NCI-H524 (cell line): Measurements from ENCODE around the gene ARL13B.
A peak's percentile ranks its signal among the peaks of the same experiment; 100 is the strongest.

Experiments
- DNase-seq, 2 experiments: peaks; one replicate each; lab custom pipeline; 2025; lab: John Stamatoyannopoulos, UW

ARL13B gene

DNA sequence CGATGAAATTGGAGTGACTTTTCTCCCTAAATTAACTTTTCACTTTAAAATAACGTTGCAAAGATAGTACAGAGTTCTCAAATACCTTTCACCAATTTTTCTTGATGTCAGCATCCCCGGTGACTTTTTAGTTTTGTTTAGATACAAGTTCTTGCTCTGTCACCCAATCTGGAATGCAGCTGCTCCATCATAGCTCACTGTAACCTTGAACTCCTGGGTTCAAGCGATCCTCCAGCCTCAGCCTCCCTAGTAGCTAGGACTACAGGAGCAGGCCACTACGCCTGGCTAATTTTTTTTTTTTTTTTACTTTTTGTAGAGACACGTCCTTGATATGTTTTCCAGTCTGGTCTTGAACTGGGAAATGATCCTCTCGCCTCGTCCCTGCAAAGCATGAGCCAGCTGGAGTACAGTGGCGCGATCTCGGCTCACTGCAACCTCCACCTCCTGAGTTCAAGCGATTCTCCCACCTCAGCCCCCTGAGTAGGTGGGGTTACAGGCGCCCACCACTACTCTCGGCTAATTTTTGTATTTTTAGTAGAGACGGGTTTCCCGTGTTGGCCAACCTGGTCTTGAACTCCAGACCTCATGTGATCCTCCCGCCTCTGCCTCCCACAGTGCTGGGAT, 83.7 kb downstream of the ARL13B start:
- no peak for DNase-seq

DNA sequence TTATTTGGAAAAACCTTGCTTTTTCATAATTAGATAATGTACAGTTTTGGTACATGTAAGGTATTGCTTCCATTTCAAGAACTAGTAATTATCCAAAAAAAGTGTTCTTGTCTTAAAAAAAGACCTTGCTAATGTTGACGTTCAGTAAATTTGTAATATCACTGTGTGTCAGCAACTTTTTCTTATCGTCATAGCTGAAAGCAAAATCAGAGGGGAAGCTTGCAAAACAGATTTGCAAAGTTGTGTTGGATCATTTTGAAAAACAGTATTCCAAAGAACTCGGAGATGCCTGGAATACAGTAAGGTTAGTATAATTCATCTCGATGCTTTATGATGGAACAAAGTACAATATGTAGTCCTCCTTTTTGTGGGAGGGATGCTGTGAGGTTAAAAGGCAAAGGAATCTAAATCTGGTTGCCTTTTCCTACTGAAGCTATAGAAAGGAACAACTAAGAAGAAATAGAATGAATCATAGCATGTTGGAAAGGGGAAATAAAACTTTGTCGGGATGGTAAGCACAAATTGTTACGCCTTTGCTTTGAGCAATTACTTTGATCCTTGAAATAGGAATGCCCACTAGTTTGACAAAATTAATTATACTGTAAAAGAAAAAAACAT, 84.4 kb downstream of the ARL13B start:
- no peak for DNase-seq

DNA sequence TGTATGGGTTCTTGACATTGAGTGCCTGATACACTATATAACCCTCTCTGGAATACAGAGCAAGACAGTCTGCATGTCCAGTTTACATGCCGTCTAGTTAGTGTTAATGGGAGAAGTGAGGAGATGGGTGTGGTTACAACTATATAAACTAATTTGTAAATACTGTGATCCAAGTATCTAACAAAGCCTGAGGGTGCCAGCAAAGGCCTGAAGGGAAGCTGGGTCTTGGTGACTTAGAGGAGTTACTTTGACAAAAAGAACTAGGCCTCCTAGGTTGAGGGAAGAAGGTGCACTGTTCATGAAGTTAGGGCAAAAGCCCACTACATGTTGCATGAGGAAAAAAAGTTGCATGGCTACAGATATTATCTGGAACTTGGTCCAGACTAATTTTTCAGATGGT, 85.2 kb downstream of the ARL13B start:
- DNase-seq: no peak

DNA sequence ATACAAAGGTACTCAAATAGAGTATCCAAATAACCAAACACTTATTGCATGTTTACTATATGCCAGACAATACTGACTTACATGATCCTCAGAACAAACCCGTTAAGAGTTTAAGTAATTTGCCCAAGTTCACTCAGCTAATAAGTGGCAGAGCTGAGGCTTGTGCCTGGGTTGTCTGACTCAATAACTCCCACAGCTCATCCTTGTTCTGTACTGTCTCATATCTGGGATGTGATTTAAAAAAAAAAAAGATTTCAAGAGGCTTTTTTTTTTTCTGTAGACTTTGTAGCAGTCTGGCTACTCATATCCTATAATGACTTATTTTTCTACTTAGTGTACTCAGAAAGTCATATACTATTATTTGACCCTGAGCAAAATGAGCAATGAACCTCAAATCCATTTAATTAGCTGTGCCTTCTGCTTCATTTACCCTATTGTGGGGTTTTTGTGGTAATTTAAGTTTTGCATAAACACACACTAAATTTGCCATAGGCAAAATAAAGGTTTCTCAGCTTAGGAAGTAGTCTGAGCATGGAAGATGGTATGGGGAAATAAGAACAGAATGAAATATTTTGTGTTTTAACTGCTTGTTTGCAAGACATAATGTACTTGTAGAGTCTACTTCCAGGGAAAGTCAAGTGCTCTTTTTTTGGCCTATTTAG, 86.0 kb downstream of the ARL13B start:
- DNase-seq: no peak

DNA sequence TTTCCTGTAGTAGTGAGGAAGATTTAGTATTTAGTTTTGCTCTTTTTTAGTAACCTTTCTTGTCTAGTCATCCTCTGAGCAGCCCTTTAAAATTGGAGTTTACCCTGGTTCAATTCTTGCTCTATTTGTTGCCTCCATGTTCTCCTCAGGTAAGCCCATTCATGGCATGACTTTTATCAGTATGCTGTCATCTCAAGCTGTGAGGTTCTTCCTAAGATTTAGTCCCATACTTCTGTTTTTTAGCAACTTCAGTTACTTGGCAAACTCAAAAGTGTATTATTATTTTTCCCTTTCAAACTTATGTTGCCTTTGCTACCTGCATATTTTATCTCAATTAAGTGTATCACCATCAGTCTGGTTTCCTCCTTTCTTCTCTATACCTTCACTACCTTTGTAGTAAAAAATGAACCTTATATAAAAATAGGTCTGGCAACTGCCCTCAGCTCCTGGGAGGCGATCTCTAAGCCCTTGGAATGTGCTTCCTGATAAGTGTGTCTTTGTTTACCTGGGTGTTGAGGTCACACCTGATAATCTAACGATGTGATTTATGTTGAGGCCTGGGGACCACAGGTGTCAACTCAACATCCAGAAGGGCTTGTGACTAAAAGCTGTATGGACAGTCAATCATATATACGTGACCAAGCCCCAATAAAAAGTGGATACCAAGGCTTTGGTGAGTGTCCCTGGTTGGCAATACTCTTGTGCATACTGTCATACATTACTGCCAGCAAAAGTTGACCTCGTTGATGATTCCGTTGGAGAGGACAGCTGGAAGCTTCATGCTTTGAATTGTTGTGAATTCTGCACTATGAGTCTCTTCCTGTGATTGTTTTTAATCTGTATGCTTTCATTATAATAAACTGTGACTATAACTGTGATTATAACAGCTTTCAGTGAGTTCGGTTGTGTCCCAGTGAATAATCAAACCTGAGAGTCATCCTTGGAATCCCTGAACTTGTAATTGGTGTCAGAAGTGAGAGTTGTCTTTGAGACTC, 86.8 kb downstream of the ARL13B start:
- DNase-seq: no peak

DNA sequence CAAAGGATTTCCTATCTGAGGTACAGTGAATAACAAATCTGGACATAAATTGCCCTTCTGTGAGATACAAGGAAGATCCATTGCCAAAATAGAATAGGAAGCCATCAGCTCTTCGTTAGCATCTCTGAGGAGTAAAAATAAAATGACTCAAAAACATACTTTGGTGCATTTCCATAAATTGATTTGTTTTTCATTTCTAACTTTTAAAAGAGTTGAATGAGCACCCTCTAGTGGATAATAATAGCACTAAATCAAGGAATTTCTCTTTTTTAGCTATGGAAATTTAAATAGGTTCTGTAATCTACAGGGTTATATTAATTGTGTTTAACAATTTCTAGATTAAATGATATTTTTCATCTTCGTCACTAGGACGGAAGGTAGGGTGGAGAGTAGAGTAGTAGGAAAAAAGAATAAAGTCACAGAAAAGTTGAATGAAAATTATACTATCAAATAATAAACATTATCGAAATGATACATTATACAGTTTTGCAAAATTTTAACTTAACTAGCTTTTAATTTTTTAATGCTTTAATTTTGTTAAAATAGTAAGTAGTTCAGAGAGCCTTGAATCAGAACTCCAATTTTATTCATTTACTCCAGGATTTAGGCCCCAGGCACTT, 89.3 kb downstream of the ARL13B start:
- peak in 1 of 2 experiments; percentile 23 for DNase-seq

DNA sequence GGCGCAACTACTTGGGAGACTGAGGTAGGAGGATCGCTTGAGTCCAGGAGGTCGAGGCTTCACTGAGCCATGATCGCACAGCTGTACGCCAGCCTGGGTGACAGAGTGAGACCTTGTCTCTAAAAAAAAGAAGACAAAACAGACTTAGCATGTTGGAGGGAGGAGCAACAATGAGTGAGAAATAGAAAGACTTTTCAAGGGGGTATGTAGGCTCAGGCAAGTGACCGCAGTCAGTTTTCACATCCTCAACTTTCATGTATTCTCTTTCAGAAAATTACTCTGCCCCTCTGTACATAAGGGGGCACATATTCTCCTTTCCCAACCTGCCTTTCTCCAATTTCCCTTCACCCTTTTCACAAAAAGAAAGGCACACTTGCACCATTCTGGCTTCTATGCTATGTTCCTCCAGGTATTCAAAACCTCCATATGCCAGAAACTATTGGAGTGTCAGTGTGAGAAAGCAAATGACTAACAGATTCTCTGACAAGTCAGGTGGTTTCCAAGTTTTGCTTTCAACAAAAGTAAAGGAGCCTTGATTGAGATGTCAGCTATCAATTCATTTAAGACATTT, 90.5 kb downstream of the ARL13B start:
- no peak for DNase-seq

DNA sequence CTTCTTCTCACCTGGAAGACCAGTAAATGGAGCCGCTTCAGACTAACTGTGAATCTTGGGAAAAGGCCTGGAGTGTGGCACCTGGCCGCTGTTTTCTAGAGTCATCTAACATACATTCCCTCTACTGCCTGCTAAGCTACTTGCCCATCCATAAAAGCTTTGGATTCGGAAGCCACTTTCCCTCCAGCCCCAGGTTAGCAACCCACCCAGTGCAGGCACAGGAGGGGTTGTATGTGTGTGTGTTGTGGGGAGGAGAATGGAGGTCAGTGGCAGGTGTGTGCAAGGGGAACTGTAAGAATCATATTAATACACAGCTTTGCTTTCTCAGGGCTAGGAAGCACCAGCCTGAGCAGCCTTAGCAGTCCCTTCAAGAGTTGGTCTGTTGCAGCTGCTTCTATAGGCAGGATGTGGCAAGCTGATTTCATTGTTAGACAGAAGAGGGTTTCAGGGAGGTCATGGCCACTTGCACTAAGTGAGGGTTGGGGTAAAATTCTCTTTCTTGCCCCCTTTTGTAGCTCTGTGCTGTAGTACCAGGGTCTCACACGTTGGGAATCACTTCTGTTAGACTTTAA, 91.8 kb downstream of the ARL13B start:
- no peak for DNase-seq

DNA sequence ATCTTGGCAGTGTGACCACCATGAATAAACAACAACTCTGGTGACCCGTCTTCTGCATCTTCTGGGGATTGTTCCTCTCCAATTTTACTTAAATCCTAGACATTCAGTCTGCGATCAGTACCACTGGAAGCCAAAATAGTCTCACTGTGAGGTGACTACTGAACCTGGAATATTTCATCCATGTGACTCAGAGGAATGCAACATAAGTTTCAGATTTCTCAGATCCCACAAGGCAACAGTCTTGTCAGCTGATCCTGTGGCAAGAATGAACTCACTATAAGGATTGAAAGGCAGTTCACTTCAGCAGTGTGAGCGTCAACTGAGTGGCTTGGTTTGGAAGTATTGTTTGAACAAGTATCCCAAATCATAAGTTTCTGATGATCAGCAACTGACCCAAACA, 96.1 kb downstream of the ARL13B start:
- no peak for DNase-seq

DNA sequence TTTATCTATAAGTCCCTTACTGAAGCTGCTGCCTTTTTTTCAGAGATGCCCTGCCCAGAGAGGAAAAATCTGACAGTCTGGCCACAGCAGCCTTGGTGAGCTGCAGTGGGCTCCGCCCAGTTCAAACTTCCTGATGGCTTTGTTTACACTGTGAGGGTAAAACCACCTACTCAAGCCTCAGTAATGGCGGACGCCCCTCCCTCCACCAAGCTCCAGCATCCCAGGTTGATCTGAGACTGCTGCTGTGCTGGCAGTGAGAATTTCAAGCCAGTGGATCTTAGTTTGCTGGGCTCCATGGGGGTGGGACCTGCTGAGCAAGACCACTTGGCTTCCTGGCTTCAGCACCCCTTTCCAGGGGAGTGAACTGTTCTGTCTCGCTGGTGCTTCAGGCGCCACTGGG, 100.6 kb downstream of the ARL13B start:
- DNase-seq: peak in 1 of 2 experiments; percentile 48

DNA sequence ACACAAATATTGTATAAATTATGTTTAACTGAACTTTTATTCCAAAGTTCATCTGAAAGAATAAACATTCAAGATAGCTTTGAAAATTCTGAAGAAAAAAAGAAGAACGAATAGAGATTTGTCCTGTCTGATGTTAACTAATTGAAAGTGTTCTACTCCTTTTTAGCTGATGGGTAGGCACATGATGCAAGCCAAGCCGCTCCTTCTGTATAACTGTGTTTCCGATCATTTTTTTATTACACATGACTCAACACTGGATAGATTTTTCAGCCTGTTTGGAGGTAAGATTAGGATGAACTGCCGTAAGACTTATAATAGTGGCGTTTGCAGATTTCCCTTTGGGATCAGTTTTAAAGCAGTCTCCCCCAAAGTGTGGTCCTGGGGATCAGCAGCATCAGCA, 101.9 kb downstream of the ARL13B start:
- DNase-seq: no peak

DNA sequence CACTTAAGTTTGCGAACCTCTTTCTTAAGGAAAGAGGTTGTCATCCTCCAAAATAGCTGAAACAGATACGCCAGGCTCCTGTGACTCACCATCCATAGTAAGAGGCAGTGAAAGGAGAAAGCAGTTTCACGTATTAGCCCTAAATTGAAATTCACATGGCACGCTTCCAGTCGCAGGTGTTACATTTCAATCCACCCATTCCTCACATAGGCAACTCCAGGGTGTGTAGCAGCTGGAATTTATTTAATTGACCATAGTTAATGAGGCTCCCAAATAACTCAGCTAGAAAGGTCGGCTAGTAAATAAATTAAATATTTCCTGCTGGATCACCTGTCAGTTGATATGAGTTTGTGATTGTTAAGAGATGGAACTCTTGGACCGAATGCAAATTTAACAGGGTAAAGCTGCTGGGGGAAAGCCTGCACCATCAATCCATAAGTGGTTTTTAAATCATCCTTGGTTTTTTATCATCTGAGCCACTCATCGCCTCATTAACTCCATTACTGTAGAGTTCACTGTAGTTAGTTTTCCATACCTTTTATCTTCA, 102.5 kb downstream of the ARL13B start:
- DNase-seq: peak; percentile 41 to 65

DNA sequence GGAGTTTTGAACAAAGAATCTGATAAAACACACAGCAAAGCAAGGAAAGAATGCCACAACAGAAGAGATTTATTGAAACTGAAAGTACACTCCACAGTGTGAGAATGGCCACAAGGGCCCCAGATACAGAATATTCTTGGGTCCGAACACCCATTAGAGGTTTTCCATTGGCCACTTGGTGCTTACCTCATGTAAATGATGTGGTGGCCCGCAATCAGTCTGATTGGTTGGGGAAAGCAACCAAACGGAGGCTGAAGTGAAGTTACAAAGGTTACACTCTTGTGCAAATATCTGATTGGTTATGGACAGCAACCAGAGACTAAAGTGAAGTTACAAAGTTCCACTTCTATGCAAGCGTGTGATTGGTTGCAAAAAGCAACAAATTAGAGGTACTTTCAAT, 103.3 kb downstream of the ARL13B start:
- DNase-seq: no peak

DNA sequence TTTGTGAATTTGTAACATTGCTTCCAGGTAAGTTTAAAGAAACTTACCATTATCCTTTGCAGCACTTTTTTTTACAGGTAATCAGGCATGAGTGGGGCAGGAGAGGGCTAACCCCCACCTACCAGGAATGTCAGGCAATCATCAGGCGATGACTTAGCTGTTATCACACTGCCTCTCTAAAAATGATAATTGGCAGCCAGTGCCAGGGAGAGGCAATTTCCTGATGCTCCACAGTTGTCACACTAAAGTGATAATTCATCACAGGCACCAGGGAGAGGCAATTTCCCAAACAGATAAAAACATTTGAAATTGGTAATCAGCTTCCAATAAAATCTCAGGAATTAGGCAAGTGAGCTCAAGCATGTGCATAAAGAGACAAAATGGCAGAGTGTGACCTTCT, 109.2 kb downstream of the ARL13B start:
- no peak for DNase-seq

DNA sequence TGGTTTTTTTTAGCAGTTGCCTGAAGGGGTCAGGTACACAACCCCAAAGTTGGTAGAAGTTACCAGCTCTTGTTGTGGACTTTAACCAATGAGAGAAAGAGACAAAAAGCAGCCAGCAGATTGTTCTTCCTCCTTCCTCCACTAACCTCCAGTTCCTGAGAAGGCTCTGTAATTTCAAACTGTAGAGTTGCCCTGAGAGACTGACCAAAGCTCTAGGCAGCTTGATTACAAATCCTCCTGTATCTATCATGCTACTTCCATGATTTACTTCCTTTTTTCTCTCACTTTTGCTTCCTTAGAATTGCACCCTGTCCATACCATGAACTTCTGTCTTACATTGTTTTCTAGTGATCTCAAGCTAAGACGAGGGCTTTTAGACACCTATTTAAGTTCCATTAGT, 112.1 kb downstream of the ARL13B start:
- no peak for DNase-seq

DNA sequence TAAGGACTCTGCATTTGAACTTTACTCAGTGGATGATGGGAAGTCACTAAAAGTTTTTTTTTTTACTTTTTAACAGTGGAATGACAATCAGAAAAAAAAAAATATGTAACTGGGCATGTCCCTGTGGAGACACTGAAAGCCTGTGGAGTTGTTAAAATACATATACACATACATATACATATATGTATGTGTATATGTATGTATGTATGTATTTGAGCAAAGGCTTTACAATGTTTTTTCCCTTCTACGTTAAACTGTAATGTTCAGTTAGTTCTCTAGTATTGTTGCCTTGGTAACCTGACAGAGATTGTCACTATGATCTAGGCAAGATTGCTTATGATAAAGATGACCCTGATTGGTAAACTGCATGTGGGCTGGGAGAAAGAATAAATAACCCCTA, 113.2 kb downstream of the ARL13B start:
- DNase-seq: no peak

DNA sequence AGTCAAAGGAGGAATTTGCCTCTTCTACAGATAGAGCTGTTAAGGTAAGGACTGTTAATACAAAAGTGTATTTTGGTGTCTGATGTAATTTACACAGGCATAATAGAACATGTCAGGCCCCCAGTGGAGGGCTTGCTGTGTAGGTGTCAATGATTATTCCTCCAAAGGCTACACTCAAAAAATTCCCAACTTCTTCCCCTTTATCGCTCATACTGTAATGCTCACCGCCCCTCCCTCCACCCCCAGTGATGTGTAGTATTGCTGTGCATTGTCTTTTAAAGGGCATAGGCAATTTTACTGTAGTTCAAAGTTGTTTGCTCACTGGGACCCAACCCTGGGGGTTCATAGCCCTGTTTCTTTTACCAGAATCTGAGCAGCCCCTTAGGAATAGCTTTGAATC, 115.2 kb downstream of the ARL13B start:
- no peak for DNase-seq

DNA sequence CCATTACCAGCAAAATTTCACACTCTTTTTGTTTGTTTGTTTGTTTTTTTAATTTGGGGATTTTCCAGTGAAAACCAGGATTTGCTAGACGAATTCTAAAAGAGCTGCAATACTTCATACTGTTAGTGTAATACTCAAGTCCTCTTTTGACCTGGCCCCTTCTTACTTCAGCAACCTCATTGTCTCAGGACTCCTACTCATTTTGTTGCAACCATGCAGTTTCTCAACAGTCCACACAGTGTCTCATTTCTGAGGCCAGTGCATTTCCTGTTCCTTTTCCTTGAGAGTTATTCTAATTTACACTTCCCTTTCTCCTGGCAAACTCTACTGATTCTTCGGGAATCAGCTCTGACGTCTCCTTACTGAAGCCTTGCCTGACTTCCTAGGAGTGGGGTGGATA, 118.5 kb downstream of the ARL13B start:
- no peak for DNase-seq

DNA sequence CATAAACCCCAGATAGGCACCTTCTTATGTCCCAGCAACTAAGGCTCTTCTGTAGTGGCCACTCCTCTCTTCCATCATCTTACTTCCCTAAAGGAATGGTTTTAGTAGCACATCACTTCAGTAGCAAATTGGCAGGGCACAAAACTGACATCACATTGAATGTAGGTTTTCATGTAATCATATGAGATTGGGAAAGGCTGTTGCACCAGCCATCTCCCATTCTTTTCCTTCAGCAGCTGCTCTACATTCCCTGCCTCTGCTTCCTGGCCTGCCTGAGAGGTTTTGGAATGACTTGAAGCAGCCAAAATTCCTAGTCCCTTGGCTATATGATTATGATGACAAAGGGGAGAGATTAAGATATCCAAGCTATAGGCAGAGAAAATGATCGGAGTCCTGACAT, 119.4 kb downstream of the ARL13B start:
- DNase-seq: no peak

DNA sequence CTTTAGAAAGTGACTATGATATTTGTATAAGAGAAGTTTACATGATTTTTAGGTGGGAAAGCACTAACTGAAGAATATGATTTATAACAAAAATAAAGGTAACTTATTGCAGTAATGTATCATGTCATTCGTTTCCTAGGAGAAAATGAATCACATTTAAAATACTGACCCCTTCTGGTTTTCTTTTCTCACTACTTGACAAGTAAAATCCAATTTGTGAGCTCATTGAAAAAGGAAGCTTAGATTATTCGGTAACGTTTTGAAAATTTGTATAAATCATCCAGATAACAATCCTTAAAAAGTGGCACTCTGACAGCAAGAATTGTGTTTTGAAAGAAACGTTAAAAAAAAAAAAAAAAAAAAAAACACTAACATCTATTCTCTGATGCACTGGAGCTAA, 121.9 kb downstream of the ARL13B start:
- DNase-seq: peak in 1 of 2 experiments; percentile 30
